NCI-H524 treated with DMSO at 0.1 percent for 48 hours (cell line): ENCODE data around the gene PKIG.
"Not testable (repeated sequence)": the region's sequence is repeated elsewhere in the genome, so short reads cannot be mapped to it uniquely, and the experiment has no call there.

Experiments used
- DNase-seq: peaks from one replicate; lab custom pipeline; 2025; lab: John Stamatoyannopoulos, UW

Gene PKIG

DNA sequence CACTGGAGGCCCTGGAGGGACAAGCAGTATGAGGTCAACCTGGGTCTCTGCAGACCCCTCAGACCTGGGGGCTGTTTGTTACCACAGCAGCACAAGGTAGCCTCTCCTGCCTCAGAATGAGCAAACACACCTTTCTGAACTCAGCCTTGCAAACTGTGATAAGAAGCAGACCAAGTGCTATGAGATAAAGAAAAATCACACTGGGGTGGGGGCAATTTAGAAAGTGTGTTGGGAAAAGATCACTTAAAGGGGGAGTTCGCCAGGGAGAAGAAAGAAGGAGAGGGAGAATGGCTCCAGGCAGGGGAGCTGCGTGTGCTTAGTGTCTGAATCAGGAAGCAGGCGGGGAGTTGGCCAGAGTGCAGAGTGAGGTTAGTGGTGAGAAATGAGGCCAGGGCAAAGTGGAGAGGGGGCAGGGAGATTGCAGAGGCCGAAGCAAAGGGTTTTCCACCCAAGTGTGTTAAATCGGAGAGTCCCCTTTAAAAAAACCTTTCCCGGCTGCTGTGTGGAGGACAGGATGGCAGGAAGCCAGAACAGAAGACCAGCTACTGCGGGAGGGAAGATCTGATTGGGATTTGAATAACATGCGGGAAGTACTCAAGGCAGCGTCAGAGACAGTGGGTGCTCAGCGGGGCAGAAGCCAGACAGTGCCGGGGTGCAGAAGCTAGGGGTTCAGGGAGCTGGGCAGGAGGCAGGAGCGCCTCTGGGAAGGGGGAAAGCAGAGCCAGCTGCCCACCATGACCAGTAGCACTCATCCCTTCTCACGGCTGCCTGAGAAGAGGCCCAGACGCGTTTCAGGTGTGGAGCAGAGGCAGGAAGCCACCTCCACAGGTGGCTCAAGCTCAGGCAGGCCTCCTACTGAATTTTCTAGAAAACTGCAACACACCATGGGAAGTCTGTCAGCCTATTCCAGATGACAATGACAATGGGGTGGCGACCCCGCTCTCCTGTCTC, 60.1 kb downstream of the PKIG start:
- DNase-seq: no peak

DNA sequence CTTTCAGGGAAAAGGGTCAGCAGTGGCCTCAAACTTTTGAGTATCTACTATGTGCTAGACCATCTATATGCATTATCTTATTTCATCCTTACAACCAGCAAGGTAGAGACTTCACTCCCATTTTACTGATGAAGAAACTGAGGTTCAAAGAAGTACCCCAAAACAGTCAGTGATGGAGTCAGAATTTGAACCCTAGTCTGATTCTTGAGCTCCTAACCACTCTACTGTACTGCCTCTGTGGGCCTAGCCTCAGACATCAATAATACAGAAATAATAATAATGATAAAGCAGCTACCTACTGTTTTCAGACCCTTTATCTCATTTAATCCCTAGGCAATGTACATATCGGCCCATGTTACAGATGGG, 60.8 kb downstream of the PKIG start:
- DNase-seq: no peak

DNA sequence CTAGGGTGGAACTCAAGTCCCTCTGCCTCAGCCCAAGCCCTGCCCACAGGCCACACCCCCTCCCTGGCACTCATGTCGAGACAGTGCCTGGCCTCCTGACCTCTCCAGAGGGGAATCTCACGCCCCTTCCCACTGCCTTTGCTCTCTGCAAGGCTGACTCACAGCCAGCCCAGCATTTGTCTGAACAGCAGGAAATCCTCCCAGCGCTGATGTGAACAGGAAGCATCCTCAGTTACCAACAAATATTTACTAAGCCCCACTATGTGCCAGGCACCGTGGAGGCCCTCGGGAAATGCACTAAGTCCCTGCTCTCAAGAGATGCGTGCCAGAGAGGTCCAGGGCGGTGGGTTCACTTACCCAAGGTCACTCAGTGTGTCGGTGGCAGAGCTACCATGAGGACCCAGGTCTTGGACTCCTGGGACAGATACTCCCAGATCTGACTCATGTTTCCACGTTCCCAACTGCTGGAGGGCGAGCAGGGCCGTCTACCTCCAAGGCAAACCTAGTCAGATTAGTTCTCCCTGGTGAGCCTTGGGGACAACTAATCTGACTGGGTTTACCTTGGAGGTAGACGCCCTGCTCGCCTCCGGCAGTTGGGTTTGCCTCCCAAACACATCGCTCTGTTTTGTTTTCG, 61.3 kb downstream of the PKIG start:
- DNase-seq: no peak

DNA sequence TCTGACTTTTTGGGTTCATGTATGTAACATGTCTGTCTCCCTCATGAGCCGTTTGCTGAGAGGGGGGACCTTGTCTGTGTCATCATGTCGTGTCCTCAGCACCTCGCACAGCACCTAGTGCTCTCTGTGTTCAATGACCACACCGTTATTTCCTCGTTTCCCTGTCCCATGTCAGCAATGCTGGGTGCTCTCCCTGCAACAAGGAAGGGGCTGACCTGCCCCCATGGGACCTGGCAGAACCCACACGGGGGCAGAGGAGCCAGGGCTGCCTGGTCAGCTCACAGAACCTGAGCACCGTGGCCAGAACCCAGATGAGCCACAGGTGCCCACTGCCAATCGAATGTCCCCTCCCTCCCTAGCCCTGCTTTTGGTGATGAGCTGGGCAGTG, 61.8 kb downstream of the PKIG start:
- no peak for DNase-seq

DNA sequence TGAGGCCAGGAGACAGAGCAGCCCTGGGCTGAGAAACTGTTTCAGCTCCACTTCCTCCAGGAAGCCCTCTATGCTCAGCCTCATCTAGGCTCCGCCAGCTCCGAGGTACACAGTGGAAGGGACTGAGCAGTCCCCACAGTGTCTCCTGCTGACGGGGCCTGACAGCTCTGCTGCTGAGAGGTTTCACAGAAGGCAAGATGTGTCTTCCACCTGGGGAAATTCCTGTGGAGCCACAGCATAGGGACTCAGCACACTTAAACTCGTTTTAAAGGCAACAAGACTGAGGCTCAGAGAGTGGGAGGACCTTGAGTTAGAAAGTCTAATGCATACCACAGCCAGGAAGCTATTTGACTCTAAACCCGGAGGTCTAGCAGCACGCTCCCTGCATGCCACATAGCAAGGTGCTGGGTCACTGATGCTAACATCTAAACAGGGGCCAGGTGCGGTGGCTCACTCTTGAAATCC, 62.3 kb downstream of the PKIG start:
- no peak for DNase-seq

DNA sequence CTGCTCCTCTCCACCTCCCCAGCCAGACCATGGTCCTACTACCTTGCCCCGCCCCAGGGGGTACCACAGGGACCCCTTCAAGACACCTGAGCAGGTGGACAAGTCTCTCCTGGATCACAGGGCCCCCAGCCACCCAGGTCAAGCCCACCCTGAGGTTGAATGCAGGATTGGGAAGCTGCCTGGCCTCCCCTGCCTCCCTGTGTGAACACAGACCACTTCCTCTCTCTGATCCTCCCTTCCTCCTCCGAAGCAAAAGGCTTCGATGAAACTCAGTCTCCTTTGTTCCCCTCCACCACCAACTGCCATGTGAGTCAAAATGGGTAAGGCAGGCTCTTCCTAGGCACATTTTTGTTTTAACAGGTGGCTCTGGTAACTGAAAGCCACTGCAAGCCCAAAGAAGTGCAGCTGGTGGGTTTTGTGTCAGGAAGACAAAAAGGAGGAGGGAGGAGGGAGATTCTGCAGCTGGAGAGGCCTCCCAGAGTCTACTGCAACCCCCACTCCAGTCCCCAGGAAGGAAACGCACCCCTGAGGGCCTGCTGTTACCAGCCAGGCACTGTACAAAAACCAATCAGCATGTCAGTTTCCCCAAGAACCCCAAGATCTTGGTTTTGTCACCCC, 63.8 kb downstream of the PKIG start:
- no peak for DNase-seq

DNA sequence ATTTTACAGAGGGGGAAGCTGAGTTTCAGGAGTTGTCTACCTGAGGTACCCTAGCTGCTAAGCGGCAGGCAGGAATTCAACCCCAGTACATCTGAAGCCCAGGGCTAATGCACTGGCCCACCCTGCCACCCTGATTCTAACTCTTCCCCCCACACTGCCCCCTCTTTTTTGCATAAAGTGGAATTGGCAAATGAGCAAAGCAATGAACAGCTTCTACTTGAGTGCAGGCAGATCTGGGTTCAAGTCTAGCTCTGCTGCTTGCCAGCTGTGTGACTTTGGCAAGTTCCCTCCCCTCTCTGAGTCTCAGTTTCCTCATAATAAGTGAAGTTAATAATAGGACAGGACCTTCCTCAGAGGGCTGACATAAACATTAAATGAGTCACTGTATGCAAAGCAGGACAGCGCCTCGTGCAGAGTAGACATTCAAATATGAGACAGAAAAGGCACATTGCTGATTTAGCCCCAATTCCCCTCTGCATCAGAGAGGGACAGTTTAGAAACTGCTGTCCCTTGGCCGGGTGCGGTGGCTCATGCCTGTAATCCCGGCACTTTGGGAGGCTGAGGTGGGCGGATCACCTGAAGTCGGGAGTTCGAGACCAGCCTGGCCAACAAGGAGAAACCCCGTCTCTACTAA, 64.4 kb downstream of the PKIG start:
- no peak for DNase-seq

DNA sequence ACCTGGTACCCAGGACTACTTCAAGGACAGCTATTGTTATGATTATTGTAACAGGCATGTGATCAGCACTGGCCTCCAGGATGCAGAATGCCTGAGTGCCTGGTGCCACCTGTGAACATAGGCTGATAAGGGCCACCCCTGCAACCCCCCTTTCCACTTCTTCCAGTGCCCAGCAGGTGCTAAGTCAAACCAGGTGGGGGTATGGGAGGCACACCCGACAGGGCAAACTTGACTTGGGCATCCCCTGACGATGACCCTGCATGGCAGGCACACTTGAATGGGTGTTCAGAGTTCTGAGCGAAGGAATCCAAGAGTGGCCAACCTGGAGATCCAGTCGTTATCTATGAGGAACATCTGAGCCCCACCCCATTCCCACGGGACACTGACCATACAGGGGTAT, 65.7 kb downstream of the PKIG start:
- DNase-seq: no peak

DNA sequence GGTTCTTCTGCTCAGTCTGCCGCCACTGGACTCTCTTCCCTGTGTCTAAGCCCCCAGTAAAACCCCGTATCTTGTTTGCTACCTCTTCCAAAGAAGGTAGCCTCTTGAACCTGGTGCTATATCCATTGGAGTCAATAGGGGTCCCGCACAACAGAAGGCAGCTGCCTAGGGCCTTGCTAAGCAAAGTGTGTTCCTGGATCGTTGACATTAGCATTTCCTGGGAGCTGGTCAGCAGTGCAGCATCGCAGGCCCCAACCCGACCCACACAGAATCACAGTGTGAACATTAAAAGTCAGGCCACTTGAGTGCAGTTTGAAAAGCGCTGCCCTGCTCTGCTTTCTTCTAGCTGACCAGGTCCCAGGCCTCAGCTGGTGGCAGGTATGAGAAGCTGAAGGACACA, 66.2 kb downstream of the PKIG start:
- DNase-seq: no peak

DNA sequence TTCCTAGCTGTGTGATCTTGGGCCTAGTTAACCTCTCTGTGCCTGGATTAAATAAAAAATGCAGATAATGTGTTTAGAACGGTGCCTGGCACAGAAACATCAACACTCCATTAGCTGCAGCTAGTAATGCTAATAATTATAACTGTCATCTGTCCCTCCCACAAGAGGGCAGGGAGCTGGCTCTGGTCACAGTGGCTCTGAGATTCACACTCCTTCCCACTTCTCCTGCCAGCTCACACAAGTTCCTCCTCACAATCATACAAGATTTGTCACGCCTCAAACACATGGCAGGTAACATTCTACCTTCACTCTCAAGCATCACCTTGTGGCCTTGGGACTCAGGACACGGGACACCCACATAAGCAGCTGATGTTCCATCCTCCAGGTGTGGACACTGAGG, 66.7 kb downstream of the PKIG start:
- no peak for DNase-seq

DNA sequence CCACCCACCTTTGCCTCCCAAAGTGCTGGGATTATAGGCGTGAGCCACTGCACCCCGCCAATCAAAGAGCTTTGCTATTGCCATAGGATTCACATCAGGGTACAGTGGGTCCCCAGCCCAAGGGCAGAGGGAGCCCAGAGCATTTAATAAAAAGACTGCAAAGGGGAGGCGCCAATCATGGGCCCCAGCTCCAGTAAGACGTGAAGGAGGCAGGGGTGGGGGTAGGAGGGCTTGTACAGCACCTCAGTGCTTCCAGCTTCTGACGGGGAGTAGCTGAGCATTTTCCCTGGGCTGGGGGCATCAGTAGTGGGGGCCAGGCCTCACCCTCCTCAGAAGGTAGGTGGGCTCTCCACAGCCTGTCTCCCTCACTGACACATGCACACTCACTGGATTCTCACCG, 67.6 kb downstream of the PKIG start:
- no peak for DNase-seq

DNA sequence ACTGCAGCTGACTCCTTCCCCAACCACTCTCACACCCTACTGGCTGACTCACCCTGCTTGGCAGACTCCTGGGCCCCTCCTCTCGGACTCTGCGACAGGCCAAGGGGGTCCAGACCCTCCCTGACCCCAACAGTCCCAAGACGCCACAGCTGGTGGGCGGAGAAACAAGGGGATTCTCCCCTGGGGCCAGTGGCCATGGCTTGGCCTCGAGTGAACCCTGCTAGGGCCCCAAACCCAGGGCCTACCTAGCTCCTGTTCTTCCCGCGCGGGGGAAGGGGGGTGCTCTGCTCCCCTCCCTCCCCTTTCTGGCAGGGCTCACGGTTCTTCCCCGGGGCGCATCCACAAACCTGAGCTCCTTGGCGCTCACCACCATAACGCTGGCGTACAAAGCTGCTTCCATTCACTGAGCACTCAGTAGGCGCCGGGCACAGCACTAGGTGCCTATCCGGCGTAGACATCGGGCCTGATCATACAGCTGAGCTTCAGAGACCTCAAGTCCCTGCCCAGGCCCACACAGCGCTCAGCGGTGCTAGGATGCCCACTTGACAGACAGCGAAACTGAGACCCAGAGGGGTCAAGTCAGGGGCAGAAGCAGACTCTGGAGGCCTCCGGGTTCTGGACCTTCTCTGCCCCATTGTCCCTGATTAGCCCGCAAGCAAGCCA, 68.5 kb downstream of the PKIG start:
- no peak for DNase-seq

DNA sequence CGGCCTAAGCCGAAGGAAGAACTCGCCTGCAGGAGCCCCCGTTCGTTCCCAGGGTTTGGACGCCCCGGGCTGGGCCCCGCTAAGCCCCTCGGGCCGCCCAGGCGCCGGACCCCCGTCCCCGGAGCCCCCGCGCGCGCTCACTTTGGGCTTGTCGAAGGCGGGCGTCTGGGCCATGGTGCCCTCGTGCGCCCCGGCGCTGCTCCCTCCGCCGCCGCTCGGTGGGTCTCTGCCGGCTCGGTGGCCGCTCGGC, 69.0 kb downstream of the PKIG start:
- no peak for DNase-seq

DNA sequence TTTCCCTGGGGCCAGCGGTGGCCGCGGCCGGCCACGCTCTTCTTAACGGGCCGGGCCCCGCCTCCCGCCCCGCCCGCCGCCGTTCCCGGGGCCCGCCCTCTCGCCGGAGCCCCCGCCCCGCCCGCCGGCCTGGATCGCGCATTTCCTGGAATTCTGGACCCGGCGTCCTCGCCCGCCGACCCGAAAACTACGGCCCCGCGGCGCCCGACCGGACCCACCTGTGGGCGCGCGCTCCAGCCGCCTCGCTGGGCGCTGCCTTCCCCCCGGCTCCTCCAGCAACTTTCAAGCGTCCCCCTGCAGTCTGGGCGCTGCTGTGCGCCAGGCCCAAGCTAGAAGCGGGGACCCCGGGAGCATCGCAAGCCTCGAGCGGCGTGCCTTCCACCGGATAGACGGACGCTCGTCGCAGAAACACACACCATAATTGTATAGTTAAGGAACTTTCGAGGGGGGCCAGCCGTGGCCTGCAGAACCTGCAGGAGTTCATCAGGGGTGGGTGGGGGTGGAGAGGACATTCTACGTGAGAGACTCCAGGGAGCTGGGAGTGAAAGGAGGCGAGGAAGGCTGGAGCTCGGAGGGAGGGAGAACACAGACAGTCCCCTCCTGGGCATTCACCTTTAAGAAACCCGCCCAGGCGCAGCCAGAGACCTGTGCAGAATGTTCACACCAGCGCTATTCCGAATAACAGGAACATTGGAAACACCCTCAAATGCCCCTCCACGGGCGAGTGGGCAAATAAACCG, 69.5 kb downstream of the PKIG start, which contains the start of gene ADA:
Gene ADA (minus strand): TSS at position 16 of the 740 bp plus-strand sequence. CDS start 92 bp downstream, outside the sequence.
- no peak for DNase-seq

DNA sequence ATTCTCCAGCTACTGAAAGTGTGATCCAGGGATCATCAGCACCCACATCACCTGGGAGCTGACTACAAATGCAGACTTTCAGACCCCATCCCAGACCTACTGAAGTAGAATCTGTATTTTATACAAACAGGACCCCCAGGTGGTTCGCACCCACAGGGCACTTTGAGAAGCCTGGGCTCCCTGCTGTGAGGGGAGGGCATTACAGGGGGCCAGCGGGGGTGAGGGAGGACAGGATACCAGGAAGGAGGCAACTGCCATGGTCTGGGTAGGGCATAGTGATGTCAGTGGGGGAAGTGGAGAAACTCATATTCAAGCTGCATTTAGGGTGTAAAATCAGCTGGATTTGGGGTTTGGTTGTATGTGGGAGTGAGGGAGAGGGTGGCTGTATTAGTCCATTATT, 71.2 kb downstream of the PKIG start:
- DNase-seq: no peak

DNA sequence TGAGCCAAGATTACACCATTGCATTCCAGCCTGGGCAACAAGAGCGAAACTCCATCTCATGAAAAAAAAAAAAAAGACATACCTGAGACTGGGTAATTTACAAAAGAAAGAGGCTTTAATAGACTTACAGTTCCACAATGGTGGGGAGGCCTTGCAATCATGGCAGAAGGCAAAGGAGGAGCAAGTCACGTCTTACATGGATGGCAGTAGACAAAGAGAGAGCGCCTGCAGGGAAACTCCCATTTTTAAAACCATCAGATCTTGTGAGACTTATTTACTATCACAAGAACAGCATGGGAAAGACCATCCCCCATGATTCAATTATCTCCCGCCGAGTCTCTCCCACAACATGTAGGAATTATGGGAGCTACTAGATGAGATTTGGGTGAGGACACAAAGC, 71.8 kb downstream of the PKIG start:
- not testable (repeated sequence) for DNase-seq

DNA sequence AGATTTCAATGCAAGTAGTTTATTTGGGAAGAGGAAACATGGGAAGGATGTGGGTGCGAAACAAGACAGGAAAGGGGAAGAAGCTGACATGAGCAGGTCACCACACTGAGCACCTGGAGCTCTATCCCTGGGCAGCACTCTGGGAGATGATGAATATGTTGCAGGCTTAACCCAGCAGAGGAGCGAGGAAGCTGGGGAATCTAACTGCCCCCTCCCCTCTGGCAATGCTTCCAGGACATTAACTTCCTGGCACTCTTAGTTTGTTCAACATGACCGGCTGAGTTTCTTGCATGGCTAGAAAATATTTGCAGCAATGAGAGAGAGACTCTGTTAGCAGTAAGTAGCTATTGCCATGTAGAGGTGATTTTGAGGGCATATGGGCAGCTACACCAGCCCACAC, 74.1 kb downstream of the PKIG start:
- no peak for DNase-seq

DNA sequence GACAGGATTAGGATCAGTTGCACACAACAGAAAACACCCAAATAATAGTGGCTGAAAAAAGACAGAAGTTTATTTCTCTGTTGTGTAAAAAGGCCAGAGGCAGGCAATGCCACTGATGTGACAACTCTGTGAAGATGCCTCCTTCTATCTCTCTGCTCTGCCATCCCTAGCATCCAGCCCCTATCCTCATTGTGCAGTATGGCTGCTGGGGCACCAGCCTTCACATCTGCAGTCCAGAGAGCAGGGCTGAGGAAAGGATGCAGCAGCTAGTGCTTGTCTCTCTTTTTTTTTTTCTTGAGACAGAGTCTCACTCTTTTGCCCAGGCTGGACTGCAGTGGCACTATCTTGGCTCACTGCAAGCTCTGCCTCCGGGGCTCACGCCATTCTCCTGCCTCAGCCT, 75.5 kb downstream of the PKIG start:
- DNase-seq: no peak

DNA sequence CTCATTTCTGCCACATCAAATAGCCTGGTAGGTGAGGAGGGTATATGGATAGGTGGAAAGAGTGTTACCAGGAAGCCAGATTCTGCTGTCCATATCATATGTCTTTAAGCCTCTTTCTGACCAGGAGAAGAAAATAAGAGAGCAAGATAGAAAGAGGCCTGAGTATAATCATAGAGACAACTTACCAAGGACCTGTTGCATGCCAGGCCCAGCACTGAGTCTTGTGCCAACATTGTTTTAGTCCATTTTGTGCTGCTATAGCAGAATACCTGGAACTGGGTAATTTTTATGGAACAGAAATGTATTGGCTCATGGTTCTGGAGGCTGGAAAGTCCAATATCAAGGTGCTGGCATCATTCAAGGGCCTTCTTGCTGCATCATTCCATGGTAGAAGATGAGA, 76.4 kb downstream of the PKIG start:
- no peak for DNase-seq

DNA sequence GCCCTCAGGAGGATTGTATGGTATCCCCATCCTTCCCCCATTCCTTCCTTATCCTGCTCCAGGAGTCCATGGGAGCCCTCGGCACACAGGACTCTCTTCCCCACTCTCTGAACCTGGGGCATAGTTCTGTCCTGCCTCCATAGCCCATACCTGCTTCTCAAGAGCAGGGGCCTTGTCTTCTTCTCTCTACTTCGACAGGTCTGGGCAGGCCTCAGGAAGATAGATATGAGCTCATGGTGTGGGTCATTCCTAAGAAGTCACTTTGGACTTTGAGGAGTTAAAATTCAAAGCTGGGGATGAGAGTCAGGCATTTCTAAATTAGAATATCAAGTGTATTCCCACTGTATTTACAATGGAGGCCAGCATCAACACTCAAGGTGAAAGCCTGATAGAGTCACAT, 77.6 kb downstream of the PKIG start:
- no peak for DNase-seq

DNA sequence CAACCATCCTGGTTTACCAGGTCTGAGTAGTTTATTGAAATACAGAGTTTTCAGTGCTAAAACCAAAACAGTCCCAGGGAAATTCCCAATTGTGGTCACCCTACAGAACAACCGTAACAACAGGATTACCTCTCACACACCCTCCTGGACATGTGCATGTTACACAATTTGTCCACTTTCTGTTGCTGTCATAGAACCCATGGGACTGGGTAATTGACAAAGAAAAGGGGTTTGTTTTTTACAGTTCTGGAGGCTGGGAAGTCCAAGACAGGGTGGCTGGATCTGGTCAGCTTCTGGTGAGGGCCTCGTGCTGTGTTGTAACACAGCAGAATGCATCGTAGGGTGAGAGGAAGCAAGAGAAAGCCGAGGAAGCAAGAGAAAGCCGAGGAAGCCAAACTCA, 78.2 kb downstream of the PKIG start:
- no peak for DNase-seq

DNA sequence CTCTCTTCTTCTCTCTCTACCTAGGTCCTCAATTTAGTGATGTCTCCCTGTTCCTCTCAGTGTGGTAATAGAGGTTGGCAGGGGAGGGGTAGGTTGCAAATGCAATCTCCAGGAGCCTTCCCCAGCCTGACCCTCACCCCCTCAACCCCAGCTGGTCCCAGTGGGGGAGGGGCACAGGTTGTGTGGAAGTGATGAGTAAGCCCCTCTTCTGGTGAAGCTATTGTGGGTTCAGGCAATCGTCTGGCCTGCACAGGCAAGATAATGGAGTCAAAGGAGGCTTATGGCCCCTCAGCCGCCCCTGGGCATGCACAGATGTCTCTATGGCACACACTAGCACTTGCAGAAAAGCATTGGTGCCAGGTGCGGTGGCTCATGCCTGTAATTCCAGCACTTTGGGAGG, 79.9 kb downstream of the PKIG start:
- no peak for DNase-seq
